ENCODE measurements around the gene TSEN15. TPM values are rescaled to one million over a fixed set of nuclear protein-coding genes. Genes with fewer than 3 reads are reported as not detected.

TSEN15 gene
- total RNA-seq, 1 donor from 2014 or later, result 32.9 TPM

GRCh38 chr1:184062640-184063286 is 11.2 kb downstream of the TSEN15 start:
- H3K4me3 ChIP-seq (ENCODE audit: low read depth, low read length), result no peak overlapping the region
- no peak for DNase-seq (ENCODE audit: low read depth)
- TF ChIP-seq CTCF (conservative IDR thresholded peaks at IDR 0.05; ENCODE audit: low read depth, low read length), result no peak

GRCh38 chr1:184065559-184065958 is 14.0 kb downstream of the TSEN15 start:
- no peak for DNase-seq (ENCODE audit: low read depth)
- no peak for TF ChIP-seq CTCF (conservative IDR thresholded peaks at IDR 0.05; ENCODE audit: low read depth, low read length)
- H3K4me3 ChIP-seq (ENCODE audit: low read depth, low read length), result no peak overlapping the region

- TF ChIP-seq CTCF (conservative IDR thresholded peaks at IDR 0.05; ENCODE audit: low read depth, low read length), result no peak
- H3K4me3 ChIP-seq (ENCODE audit: low read depth, low read length), result no peak overlapping the region
- DNase-seq (ENCODE audit: low read depth), result no peak
Observed at GRCh38 chr1:184068354-184068753, 16.8 kb downstream of the TSEN15 start.

- TF ChIP-seq CTCF (conservative IDR thresholded peaks at IDR 0.05; ENCODE audit: low read depth, low read length), result no peak
- DNase-seq (ENCODE audit: low read depth), result no peak
- no peak overlapping the region for H3K4me3 ChIP-seq (ENCODE audit: low read depth, low read length)
Observed at GRCh38 chr1:184069675-184070074, 18.1 kb downstream of the TSEN15 start.

- no peak for DNase-seq (ENCODE audit: low read depth)
- H3K4me3 ChIP-seq (ENCODE audit: low read depth, low read length), result no peak overlapping the region
- no peak for TF ChIP-seq CTCF (conservative IDR thresholded peaks at IDR 0.05; ENCODE audit: low read depth, low read length)
Observed at GRCh38 chr1:184072376-184072775, 20.8 kb downstream of the TSEN15 start.

- no peak overlapping the region for H3K4me3 ChIP-seq (ENCODE audit: low read depth, low read length)
- DNase-seq (ENCODE audit: low read depth), result no peak
- no peak for TF ChIP-seq CTCF (conservative IDR thresholded peaks at IDR 0.05; ENCODE audit: low read depth, low read length)
Observed at GRCh38 chr1:184074383-184074782, 22.9 kb downstream of the TSEN15 start.
